Endothelial cell of umbilical vein (primary cell): Measurements from ENCODE around the gene CDH23. TPM values are rescaled to one million over a fixed set of nuclear protein-coding genes. Genes with fewer than 3 reads are reported as not detected.

Experiments
- BruUV-seq: library from RNA; stranded (reverse); fragments of 400-500 nt; replicated peaks from 2 replicates; lab custom pipeline; 2021; lab: Mats Ljungman, UMichigan
- CTCF ChIA-PET: fragments of 300-600, 350-600 bp; sonication (Branson Sonifier 250); formaldehyde crosslinking; loops from one replicate; lab custom pipeline; 2021; ENCODE audit warnings: antibody characterized with exemption, inconsistent platforms; lab: Charles Lee
- POLR2A ChIA-PET: fragments of 300-600, 350-600 bp; sonication (Branson Sonifier 250); formaldehyde crosslinking; loops from one replicate; lab custom pipeline; 2021; ENCODE audit warnings: antibody characterized with exemption, inconsistent platforms; lab: Charles Lee
- DNase-seq: peaks from one replicate; pipeline ENCODE4 v3.0.0-alpha.2; 2011; ENCODE audit warnings: low read depth, low spot score
- FAIRE-seq: peaks from 2 replicates; lab custom pipeline; 2011; peaks lifted over from hg19 to GRCh38; lab: Jason Lieb, UNC
- H2AFZ ChIP-seq: 2 replicates; pipeline ENCODE4 v1.6.0; 2012; ENCODE audit warnings: low read depth, low read length, control low read depth, inconsistent platforms
- H3K27ac ChIP-seq: 2 replicates; pipeline ENCODE4 v1.5.1; 2011; ENCODE audit warnings: low read depth, mild to moderate bottlenecking, control low read depth, low read length, moderate library complexity; ENCODE audit not compliant: insufficient read depth
- H3K27me3 ChIP-seq, 2 experiments: 2 replicates each; pipeline versions ENCODE4 v1.6.0 to v1.6.1; 2011; ENCODE audit warnings: low read length in 2 of 2, mixed read lengths in 1 of 2; ENCODE audit not compliant: control insufficient read depth in 2 of 2, insufficient read depth in 2 of 2
- H3K36me3 ChIP-seq, 2 experiments: 2 replicates in 1 of 2; 3 replicates in 1 of 2; pipeline ENCODE4 v1.5.1; 2011; ENCODE audit warnings: low read length in 2 of 2, mild to moderate bottlenecking in 1 of 2, moderate library complexity in 1 of 2; ENCODE audit not compliant: control insufficient read depth in 2 of 2, insufficient read depth in 2 of 2; ENCODE audit errors: extremely low read depth in 1 of 2
- H3K4me1 ChIP-seq: 3 replicates; pipeline ENCODE4 v1.5.1; 2011; ENCODE audit warnings: mild to moderate bottlenecking, low read length; ENCODE audit not compliant: control insufficient read depth, insufficient read depth; ENCODE audit errors: extremely low read depth
- H3K4me2 ChIP-seq: 2 replicates; pipeline ENCODE4 v1.6.1; 2011; ENCODE audit warnings: low read length, control low read depth, mixed read lengths; ENCODE audit not compliant: insufficient read depth
- H3K4me3 ChIP-seq, 3 experiments: fragments of 200-600 bp in 1 of 3; sonication (generic), shearing (Covaris generic) in 1 of 3; replicated peaks in 1 of 3; 2 replicates each; pipeline ENCODE4 v1.5.1; 2011 to 2016; ENCODE audit warnings: control low read depth in 3 of 3, low read length in 3 of 3, mild to moderate bottlenecking in 2 of 3, inconsistent platforms in 1 of 3, low read depth in 1 of 3, moderate library complexity in 1 of 3; ENCODE audit not compliant: insufficient read depth in 1 of 3
- H3K79me2 ChIP-seq: 2 replicates; pipeline ENCODE4 v1.6.0; 2012; ENCODE audit warnings: low read length, inconsistent platforms; ENCODE audit not compliant: control insufficient read depth, insufficient read depth
- H3K9ac ChIP-seq: replicated peaks from 2 replicates; pipeline ENCODE3; 2011; ENCODE audit warnings: low read length, control low read depth; ENCODE audit not compliant: insufficient read depth; ENCODE audit errors: extremely low read depth
- H3K9me1 ChIP-seq: replicated peaks from 3 replicates; pipeline ENCODE4 v1.6.0; 2011; ENCODE audit warnings: mild to moderate bottlenecking, low read length; ENCODE audit not compliant: control insufficient read depth, insufficient read depth; ENCODE audit errors: extremely low read depth
- H3K9me3 ChIP-seq: replicated peaks from 2 replicates; pipeline ENCODE4 v1.5.1; 2012; ENCODE audit warnings: low read length, inconsistent platforms; ENCODE audit not compliant: control insufficient read depth, insufficient read depth
- H4K20me1 ChIP-seq: replicated peaks from 2 replicates; pipeline ENCODE3; 2011; ENCODE audit warnings: mild to moderate bottlenecking, low read length; ENCODE audit not compliant: control insufficient read depth, insufficient read depth; ENCODE audit errors: extremely low read depth
- EZH2 ChIP-seq: IDR thresholded peaks from 2 replicates; pipeline ENCODE4 v1.6.1; 2012; ENCODE audit warnings: borderline replicate concordance, low read depth, mild to moderate bottlenecking, moderate library complexity, low read length, inconsistent platforms; ENCODE audit not compliant: severe bottlenecking
- FOS ChIP-seq: IDR thresholded peaks from 2 replicates; pipeline ENCODE4 v1.6.1; 2011; ENCODE audit warnings: mild to moderate bottlenecking, low read length, moderate library complexity, borderline replicate concordance; ENCODE audit not compliant: insufficient read depth
- GATA2 ChIP-seq: IDR thresholded peaks from 2 replicates; pipeline ENCODE4 v1.7.0; 2011; ENCODE audit warnings: low read depth, mild to moderate bottlenecking, moderate library complexity, mixed read lengths, low read length; ENCODE audit not compliant: insufficient read length, insufficient read depth
- JUN ChIP-seq: IDR thresholded peaks from 2 replicates; pipeline ENCODE4 v1.6.1; 2011; ENCODE audit warnings: borderline replicate concordance, low read depth; ENCODE audit not compliant: insufficient read length, insufficient read depth
- MYC ChIP-seq: IDR thresholded peaks from one replicate; pipeline ENCODE4 v1.6.1; 2011; ENCODE audit warnings: mild to moderate bottlenecking, low read depth, low read length
- POLR2A ChIP-seq: IDR thresholded peaks from 2 replicates; pipeline ENCODE4 v1.6.1; 2012; ENCODE audit warnings: low read depth, mild to moderate bottlenecking, control low read depth, low read length
- POLR2AphosphoS5 ChIP-seq: IDR thresholded peaks from 2 replicates; pipeline ENCODE4 v1.6.1; 2012; ENCODE audit warnings: low read depth, mild to moderate bottlenecking, control low read depth, low read length, moderate library complexity; ENCODE audit not compliant: insufficient read depth
- dilution Hi-C: fragments of 300-500 bp; cut with MboI; formaldehyde crosslinking; loops from one replicate; pipeline ENCODE4 v1.15.0; 2019; ENCODE audit warnings: low sequenced_read_pairs; ENCODE audit not compliant: extremely low pct_ligation_motif_present
- intact Hi-C: fragments of 100-400 bp; cut with micrococcal nuclease; formaldehyde crosslinking; loops from one replicate; pipeline ENCODE4 v1.10.0; 2022
- polyA plus RNA-seq, 4 experiments: library from polyadenylated mRNA; depleted of rRNA in 3 of 4; stranded (reverse) in 3 of 4; unstranded in 1 of 4; fragments of >200 nt; gene quantifications; 2 replicates each; pipeline versions ENCODE4 v1.2.1 to v1.2.3, GENCODE V29; 2011 to 2012; ENCODE audit warnings: missing spikeins in 1 of 4
- total RNA-seq: library from RNA; stranded (reverse); gene quantifications from 2 replicates; pipeline ENCODE4 v1.2.3, GENCODE V29; 2021
- TF ChIP-seq, protein P1 (sequence below), 2 donors: IDR thresholded peaks; 1 replicate in 1 of 2; 2 replicates in 1 of 2; pipeline ENCODE4 v1.5.1; 2011; ENCODE audit warnings: low read length in 2 of 2, mild to moderate bottlenecking in 2 of 2, moderate library complexity in 2 of 2, control low read depth in 1 of 2, inconsistent platforms in 1 of 2, low read depth in 1 of 2; ENCODE audit not compliant: insufficient read depth in 1 of 2; ENCODE audit errors: extremely low read depth in 1 of 2
- TF ChIP-seq, protein P2 (sequence below): IDR thresholded peaks from 2 replicates; pipeline ENCODE4 v1.6.1; 2011; ENCODE audit not compliant: insufficient read depth, insufficient read length

CDH23 gene
- total and polyA plus RNA-seq, 2 donors (not counting 3 experiments of a cell fraction or from before 2014, with no cell fraction given) = not detected

DNA sequence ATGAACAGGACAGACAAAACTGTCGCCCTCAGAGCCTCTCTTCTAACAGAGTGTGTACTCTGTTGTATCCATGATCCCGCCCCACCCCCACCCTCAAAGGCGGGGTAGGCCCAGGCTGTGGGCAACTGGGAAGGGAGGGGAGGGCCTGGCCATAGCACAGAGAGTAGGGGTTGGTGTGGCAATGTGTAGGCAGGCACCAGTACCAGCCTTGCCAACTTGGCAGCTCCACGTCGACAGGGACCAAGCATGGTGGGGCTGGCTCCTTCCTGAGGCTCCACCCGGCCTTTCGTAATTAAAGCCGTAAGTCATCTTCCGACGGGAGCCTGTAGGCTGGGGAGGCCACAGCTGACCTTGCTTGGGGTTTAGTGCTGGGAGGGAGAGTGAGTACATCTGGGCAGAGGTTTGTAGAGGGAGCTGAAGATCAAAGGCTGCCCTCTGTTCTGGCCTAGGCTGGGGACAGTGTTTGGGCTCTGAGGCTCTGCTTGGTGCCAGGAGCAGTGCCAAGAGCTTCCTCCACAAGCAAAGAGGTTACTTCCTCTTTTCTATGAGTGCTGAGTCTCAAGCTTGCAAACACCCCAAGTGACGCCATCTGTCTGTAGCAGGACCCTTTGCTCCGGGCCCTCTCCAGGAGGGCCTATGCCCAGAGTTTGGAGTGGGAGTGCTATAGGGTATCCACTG lies 201.2 kb downstream of the CDH23 start:
- H3K27me3 ChIP-seq = no peaks in the 10 kb centered on the region
- no peaks in the 10 kb centered on the region for H4K20me1 ChIP-seq
- no TSS peak for BruUV-seq
- no peak overlapping the region for H3K9ac ChIP-seq
- POLR2A ChIA-PET = no interaction called here
- no peak overlapping the region for H2AFZ ChIP-seq
- H3K79me2 ChIP-seq = no peaks in the 10 kb centered on the region
- intact Hi-C loops = no loop called here
- TF ChIP-seq POLR2A (no peak), FOS (no peak), JUN (no peak), POLR2AphosphoS5 (no peak), GATA2 (no peak), MYC (no peak), EZH2 (no peak)
- TF ChIP-seq, protein P1, sequence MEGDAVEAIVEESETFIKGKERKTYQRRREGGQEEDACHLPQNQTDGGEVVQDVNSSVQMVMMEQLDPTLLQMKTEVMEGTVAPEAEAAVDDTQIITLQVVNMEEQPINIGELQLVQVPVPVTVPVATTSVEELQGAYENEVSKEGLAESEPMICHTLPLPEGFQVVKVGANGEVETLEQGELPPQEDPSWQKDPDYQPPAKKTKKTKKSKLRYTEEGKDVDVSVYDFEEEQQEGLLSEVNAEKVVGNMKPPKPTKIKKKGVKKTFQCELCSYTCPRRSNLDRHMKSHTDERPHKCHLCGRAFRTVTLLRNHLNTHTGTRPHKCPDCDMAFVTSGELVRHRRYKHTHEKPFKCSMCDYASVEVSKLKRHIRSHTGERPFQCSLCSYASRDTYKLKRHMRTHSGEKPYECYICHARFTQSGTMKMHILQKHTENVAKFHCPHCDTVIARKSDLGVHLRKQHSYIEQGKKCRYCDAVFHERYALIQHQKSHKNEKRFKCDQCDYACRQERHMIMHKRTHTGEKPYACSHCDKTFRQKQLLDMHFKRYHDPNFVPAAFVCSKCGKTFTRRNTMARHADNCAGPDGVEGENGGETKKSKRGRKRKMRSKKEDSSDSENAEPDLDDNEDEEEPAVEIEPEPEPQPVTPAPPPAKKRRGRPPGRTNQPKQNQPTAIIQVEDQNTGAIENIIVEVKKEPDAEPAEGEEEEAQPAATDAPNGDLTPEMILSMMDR (IDR thresholded peaks at IDR 0.05; ENCODE audit: extremely low read depth in 1 of 2, insufficient read depth in 1 of 2, low read depth in 1 of 2, low read length in 2 of 2) = no peak
- TF ChIP-seq, protein P2, sequence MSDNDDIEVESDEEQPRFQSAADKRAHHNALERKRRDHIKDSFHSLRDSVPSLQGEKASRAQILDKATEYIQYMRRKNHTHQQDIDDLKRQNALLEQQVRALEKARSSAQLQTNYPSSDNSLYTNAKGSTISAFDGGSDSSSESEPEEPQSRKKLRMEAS = no peak
- DNase-seq = no peak
- no peak for FAIRE-seq
- H3K4me1 ChIP-seq = peaks cover 10% of the 10 kb centered on the region
- no peak overlapping the region for H3K4me2 ChIP-seq
- H3K4me3 ChIP-seq = no peak overlapping the region
- no peaks in the 10 kb centered on the region for H3K9me1 ChIP-seq
- CTCF ChIA-PET = interaction anchor here (1.0 kb wide), 1 partner anchor 11 kb away, joined by 4 read pairs; no protein-coding TSS in a partner anchor
- no peaks in the 10 kb centered on the region for H3K36me3 ChIP-seq
- no peak overlapping the region for H3K27ac ChIP-seq
- dilution Hi-C loops = no loop called here
- H3K9me3 ChIP-seq = no peaks in the 10 kb centered on the region
